HG03565 (cell line): ENCODE measurements around the gene PRPF40A.
A peak's percentile ranks its signal among the peaks of the same experiment; 100 is the strongest.

Source experiments
- ATAC-seq: cut with Tn5 transposase; IDR thresholded peaks from one replicate; pipeline ENCODE4 v1.9.1; 2021; ENCODE audit warnings: mild to moderate bottlenecking, moderate library complexity; ENCODE audit not compliant: unreplicated experiment

PRPF40A gene

DNA sequence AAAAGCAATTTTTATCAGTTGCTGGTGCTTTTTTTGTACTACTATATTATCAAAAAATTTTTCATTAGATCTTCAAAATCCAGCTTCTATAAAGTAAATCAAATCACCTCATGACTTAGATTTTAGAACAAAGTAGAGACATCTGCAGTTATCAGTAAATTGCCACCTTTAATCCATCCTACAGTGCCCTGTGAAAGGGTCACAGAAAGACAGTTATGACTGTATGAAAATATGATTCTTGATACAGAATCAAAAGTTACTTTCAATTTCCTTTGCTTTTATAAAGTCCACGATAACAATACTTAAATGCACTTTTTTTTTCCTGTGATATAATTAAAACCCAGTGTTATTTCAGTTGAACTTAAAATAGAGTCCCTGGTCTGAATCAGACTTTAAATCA is 61.4 kb downstream of the PRPF40A start:
- peak; percentile 33 for ATAC-seq

DNA sequence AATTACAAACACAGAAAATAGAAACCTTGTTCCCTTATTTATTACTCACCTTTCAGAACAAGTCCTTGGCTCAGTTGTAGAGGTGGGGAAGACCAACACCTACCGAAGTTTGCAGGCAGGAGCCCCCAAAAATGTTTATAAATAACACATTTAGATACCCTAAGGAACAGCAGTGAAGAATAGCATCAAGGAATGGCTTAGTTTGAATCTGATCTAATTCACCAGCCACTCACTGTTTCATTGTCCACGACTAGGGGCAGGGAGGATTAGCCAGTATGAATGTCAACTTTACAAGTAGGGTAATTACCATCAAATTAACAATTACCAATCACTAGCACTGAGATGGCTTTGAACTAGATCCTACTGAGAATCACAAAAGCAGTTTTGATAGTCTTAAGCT is 65.4 kb downstream of the PRPF40A start:
- no peak for ATAC-seq

- ATAC-seq = no peak
Observed at GRCh38 chr2:152650768-152651371, 66.4 kb downstream of the PRPF40A start.

DNA sequence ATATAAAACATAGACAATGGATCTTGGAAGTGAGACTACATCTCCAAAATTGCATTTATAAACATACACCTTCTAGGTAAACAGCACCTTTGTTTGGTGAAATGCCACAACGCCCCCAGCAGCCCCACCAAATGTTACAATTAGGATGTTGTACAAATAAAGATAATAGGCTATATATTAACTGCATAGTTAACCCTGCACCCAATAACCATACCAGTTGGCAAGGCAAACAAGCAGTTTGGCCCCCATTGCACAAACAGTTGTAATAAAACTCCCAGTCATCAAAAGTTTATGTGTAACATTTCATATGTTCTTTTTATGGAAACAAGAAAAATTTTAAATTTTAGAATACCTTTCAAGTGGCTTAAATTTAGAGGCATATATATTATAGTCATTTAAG is 67.3 kb downstream of the PRPF40A start:
- no peak for ATAC-seq

DNA sequence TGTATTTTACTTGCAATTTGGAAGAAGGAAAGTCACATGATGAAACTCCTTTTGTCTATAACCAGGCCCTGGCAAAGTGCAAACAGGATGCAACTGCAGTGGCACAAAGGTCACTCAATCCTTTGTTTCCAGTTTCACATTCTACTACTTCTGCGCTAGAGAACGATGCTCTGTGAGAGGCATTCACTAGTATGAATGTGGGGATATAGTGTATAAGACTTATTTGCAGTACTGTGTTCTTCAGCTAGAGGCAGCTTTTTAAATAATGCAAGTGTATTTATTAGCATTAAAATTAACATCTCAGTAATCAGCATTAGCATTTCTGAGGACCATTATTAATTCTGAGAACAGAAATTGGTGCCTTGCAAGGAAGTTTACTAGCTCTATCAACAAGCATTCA is 68.9 kb downstream of the PRPF40A start:
- ATAC-seq = no peak

DNA sequence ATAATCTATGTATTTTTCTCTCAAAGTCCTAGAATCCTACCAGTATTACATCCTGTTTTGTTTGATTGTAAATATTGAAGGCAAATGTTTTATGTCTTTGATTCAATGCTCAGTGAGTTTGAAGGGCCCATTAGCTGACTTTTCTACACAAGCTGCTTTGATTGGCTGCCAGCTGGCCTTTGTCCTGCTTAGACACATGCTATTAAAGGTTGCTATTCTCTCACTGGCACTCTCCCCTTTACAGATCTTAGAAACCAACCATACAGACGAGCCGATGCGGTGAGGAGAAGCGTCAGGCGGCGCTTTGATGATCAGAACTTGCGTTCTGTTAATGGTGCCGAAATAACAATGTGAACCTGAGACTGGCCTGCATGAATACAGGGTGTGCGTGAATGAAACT is 69.7 kb downstream of the PRPF40A start:
- ATAC-seq = no peak

- ATAC-seq = no peak
Observed at GRCh38 chr2:152646775-152647174, 70.5 kb downstream of the PRPF40A start.

DNA sequence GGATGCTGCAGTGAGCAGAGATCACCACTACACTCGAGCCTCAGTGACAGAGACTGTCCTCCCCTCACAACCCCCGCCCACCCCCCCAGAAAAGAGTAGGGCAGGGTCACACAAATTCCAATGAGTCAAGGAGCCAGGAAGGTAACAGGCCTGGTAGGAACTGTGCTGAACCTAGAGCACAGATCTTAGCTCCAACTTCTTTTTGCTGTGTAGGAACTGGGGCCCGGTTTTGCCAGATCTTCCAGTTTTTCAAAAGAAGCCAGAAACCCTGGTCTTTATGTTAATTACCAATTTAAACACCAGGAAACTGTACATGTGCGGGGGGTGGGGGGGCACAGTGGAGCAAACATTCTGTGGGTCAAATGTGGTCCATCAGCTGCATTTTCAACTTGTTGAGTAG is 71.0 kb downstream of the PRPF40A start:
- ATAC-seq = no peak

DNA sequence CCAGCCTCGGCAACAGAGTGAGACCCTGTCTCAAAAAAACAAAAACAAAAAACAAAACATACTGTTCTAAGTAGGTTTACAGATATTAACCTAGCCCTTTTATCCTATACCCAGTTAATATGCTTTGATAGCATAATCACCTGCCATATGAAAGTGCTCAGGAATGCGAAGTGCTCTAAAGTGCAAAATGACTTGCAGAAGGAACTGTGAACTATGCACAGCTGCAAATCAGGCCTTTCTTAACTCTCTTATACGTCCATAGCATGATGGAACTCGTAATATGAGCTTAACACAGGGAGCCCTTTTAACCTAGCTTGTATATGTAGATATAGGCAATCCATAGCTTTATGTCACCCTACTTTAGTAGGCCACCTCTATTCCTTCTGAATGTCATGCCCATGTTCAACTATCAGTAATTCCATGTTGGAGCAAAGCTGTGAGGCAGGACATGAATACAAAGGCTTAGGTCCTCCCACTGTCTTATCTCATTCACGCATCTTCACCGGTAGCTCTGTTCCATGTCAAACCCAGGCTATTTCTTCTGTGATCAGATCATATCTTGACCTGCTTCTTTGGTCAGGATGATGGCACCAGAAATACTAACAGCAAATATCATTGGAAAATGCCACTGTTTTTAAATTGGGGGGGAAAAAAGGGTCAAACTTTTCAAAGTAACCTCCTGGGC is 72.9 kb downstream of the PRPF40A start:
- no peak for ATAC-seq

GRCh38 chr2:152638590-152638989 is 78.7 kb downstream of the PRPF40A start:
- ATAC-seq = no peak

DNA sequence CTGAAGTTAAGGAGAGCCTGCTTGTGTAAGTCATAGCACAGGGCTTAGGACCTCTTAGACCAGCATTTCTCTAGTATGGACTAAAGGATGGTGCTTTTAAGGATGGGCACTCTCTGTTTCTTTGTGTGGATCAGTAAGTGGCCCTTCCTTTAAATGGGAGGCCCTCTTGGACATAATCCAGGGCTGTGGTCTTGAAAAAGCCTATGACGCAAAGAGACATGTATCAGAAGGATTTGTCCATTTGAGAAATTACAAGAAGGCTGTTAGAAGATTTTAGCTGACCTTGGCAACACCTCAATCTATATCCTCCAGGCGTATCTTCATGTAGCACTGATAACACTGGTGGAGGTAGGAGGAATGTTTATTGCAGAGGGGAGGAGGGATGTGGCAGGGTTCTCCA is 79.2 kb downstream of the PRPF40A start:
- no peak for ATAC-seq

GRCh38 chr2:152637251-152637650 is 80.0 kb downstream of the PRPF40A start:
- ATAC-seq = no peak

- no peak for ATAC-seq
Observed at GRCh38 chr2:152635635-152636298, 81.5 kb downstream of the PRPF40A start.

- ATAC-seq = no peak
Observed at GRCh38 chr2:152632736-152633135, 84.5 kb downstream of the PRPF40A start.

GRCh38 chr2:152630466-152630865 is 86.8 kb downstream of the PRPF40A start:
- no peak for ATAC-seq

- no peak for ATAC-seq
Observed at GRCh38 chr2:152629202-152629601, 88.1 kb downstream of the PRPF40A start.

DNA sequence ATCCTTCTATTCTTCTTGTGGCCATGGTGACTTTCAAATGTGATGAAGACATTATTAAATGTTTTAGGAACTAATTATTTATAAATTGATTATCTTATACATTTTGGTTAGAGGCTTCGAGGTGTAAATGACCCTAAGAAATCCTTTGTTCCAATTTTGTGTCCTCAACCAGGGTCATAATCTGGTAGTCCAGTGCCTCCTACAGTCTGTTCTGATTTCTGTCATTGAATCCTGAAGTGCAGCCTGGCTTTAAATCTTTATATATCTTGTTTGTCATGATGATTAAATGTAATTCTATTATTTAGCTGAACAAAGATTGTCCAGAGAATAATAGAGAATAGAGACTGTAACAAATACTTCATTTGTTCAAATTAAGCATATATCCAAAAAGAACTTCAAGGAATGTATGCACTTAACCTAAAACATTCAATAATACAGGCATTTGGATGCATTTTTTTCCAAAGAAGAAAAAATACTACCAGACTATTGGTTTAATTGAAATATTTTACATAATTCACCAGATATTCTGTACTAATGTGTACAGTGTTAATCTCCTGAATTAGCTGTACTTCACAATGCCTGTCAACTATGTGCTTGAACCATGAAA is 89.8 kb downstream of the PRPF40A start:
- peak; percentile 53 for ATAC-seq

DNA sequence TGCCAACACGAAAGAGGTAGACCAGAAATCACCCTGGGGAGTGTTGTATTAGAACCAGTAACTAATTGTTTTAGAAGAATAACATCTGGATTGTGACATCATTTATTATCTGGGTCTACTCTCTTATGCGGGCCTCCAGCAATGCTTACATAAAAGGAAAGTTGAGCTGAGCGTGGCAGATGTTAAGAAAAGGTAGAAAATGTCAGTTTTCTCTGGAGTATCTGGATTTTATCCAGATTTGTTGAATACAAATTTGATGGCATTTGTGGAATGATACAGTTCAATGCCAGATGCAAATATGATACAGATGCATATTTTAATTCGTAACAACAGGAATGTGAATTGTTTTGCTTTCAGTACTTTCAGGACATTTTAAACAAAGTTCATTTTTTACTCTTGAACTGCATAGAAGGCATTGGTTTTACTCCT is 90.3 kb downstream of the PRPF40A start:
- ATAC-seq = no peak

GRCh38 chr2:152624805-152625204 is 92.5 kb downstream of the PRPF40A start:
- no peak for ATAC-seq

GRCh38 chr2:152623775-152624174 is 93.5 kb downstream of the PRPF40A start:
- ATAC-seq = no peak

GRCh38 chr2:152623076-152623740 is 94.1 kb downstream of the PRPF40A start:
- ATAC-seq = no peak
